CD4-positive, alpha-beta T cell treated with Interleukin-12 subunit alpha and Interleukin-12 subunit beta, for 1 hour (primary cell): ENCODE data around the gene C4A.
"Not testable (repeated sequence)": the region's sequence is repeated elsewhere in the genome, so short reads cannot be mapped to it uniquely, and the experiment has no call there.

Source experiments
- DNase-seq: peaks from one replicate; pipeline ENCODE4 v3.0.0-alpha.2; 2020

C4A gene

DNA sequence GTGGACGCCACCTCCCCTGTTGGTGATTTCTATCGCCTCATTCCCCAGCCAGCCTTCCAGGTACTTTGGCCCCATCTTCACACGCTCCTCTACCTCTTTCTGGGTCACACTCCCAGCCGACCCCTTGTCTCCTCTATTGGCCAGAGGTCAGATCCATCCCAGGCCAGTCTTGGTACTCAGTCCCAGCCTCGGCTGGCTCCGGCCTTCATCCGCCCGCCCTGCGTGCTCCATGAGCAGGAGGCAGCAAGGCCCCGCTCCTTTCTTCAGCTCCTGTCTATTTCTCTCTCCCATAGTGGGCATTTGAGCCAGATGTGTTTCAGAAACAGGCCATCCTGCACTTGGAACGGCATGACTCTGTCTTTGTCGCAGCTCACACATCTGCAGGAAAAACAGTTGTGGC is 20.2 kb upstream of the C4A start:
- no peak for DNase-seq

GRCh38 chr6:31963921-31964320 is 17.9 kb upstream of the C4A start:
- DNase-seq = no peak

DNA sequence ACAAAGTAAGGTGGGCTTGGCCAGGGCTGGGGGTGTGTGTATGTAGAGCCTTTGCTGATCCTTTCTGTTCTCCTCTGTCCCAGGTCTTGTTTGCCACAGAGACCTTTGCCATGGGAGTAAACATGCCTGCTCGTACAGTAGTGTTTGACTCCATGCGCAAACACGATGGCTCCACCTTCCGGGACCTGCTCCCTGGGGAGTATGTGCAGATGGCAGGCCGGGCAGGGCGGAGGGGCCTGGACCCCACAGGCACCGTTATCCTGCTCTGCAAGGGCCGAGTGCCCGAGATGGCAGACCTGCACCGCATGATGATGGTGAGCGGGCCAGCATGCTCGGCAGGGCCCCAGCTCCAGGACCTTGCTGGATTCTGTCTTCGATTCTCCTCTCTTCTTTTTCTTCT is 16.2 kb upstream of the C4A start:
- DNase-seq = no peak

GRCh38 chr6:31966506-31966905 is 15.4 kb upstream of the C4A start:
- DNase-seq = no peak

DNA sequence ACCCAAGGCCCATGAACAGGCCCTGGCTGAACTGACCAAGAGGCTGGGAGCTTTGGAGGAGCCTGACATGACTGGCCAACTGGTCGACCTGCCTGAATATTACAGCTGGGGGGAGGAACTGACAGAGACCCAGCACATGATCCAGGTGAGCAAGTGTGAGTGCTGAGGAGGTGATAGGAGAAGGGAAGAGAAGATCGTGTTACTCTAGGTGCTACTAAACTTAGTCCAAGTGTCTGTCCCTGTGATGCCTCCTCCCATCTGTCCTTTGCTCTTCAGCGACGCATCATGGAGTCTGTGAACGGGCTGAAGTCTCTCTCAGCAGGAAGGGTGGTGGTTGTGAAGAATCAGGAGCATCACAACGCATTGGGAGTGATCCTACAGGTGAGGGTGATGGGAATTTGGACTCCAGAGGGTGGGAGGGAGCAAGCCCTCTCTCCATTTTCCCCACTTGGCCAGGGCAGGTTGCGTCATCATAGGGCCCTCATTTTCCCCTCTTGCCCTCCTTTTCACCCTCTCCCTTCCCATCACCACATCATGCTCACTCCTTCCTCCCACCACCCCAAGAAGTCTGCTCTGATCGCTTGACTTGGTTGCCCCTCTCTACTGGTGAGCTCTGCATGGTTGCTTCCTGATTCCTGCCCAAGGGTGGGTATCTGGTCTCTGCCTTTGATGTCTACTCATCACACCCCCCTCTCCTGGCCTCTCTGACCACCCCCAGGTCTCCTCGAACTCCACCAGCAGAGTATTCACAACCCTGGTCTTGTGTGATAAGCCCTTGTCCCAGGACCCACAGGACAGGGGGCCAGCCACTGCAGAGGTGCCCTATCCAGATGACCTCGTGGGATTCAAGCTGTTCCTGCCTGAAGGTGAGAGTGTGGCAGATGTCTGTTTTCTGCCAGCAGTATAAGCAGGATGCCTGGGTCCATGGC is 14.6 kb upstream of the C4A start:
- DNase-seq = no peak

- no peak for DNase-seq
These were observed 13.9 kb upstream of the C4A start for GRCh38 chr6:31967926-31968320.

DNA sequence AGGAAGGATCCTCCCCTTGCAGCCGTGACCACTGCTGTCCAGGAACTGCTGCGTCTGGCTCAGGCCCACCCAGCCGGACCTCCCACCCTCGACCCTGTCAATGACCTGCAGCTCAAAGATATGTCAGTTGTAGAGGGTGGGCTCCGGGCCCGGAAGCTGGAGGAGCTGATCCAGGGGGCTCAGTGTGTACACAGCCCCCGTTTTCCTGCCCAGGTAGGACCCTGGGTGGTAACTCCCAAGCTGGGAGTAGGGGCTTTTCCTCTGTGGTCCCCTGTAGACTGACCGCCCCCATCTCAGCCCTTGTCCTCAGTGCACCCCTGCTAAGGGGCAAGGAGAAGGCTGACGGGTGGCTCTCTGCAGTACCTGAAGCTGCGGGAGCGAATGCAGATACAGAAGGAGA is 13.5 kb upstream of the C4A start:
- no peak for DNase-seq

- DNase-seq = no peak
These were observed 12.8 kb upstream of the C4A start for GRCh38 chr6:31968791-31969711.

GRCh38 chr6:31969712-31970603 is 11.9 kb upstream of the C4A start:
- DNase-seq = no peak

DNA sequence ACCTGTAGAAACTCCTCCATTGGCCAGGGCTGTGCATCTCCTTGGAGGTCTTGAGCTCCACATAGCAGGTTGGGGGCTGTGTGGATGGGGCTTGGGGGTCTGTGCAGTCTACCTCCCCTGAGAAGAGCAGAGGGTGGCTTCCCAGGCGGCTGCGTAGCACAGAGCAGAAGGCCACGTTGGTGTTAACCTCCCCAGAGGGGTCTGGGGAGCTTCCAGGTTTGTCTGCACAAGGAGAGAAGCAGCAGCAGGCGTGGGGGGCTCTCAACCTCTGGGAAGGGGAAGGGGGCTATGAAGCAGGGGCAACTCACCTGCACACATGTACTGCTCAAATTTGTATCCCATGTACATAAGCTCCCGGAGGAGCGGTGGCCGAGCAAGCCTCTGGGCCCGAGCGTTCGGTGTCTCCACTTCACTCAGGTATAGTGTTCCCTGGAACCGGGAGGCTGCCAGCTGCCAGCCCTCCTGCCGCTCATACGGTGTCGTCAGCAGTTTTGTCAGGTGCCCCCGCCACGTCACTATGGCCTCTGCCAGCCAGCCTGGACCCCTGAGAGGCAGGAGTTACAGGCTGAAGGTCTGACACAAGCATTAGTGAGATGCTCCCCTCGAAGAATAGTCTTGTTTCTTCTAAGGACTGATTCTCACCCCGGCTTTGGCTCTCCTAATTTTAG is 11.1 kb upstream of the C4A start:
- no peak for DNase-seq

DNA sequence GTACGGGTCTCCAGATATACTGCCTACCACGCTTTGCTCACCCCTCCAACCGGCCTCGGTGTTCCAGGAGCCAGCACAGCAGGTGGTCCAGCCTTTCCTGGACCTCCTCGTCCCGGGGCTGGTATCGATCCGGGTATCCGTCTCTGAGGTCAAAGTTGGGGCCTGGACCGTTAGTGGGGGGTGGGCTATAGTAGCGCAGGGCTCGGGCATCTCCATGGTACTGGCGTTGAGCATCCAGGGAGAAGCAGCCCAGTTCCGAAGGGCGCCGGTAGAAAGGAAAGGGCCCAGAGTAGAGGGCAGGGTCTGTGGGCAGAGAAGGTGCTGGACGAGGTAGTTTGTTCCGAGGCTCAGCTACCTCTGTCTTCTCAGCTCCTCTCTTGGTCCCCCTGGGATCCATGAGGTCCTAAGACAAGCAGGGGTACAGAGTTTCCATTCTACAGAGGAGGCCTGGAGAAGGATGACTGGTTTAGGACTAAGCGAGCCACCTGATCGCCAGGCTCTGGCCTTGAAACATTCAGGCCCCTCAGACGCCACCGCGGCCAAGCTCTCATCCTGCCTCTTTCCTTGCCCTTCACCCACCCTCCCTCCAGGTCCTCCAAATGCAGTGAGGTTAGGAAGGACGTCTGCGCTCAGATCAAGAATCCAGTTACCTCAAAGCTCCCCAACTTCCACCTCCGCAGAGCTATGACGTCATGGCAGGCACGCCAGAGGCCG is 10.4 kb upstream of the C4A start:
- no peak for DNase-seq

DNA sequence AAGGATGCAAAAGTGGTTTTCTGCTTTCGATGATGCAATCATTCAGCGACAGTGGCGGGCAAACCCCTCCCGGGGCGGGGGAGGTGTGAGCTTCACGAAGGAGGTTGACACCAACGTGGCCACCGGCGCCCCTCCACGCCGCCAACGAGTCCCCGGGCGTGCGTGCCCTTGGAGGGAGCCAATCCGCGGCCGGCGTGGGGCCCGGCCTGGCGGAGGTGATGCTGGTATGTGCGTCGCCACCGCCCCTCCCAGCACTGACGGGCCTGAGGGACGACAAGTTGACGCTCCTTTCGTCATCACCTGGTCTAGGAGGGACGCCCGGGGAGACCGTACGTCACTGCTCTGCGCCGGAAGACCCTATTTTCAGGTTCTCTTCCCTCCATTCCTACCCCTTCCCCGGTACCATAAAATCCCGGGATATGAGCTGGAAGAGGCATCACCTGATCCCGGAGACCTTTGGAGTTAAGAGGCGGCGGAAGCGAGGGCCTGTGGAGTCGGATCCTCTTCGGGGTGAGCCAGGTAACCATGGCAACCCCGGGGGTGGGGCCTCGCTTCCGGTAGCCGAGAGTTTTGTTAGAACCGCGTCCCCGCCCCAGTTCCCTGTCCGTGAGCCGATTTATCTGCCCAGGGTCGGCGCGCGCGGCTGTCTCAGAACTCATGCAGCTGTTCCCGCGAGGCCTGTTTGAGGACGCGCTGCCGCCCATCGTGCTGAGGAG is 9.7 kb upstream of the C4A start, which contains the start of gene DXO:
Gene DXO, minus strand, starts transcription at position 146 of the 716 bp plus-strand sequence. CDS start 463 bp downstream, outside the sequence.
- DNase-seq = peak; percentile 98

- no peak for DNase-seq
These were observed 9.0 kb upstream of the C4A start for GRCh38 chr6:31972709-31973350.

DNA sequence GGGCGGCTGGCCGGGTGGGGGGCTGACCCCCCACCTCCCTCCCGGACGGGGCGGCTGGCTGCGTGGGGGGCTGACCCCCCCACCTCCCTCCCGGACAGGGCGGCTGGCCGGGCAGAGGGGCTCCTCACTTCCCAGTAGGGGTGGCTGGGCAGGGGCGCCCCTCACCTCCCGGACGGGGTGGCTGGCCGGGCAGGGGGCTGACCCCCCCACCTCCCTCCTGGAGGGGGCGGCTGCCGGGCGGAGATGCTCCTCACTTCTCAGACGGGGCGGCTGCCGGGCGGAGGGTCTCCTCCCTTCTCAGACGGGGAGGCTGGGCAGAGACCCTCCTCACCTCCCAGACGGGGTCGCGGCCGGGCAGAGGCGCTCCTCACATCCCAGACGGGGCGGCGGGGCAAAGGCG is 5.8 kb upstream of the C4A start:
- DNase-seq = not testable (repeated sequence)

- DNase-seq = no peak
These were observed 3.9 kb upstream of the C4A start for GRCh38 chr6:31977816-31978431.

- DNase-seq = no peak
These were observed 3.0 kb upstream of the C4A start for GRCh38 chr6:31978831-31979230.

GRCh38 chr6:31979238-31979898 is 2.5 kb upstream of the C4A start:
- DNase-seq = no peak

GRCh38 chr6:31980195-31980876 is 1.5 kb upstream of the C4A start:
- DNase-seq = not testable (repeated sequence)
